Measurements from ENCODE around the gene C1QL2.

The C1QL2 gene

DNA sequence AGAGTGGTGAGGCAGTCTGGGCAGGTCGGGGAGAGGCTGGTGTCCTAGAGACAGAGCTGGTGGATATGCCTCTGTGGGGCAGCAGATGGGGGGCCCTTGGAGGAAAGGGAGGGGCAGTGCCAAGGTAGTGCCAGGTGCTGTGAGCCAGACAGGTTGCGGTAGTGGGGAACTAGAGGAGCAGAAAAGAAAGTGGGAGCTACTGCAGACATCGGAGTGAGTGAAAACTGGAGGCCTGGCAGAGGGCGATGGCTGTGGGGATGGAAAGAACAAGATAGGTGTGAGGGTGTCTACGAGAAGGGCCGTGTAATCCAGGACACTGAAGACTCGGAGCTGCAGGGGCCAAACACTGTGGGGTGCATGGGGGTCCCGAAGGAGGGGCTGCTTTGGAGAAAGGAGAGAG, 21.7 kb downstream of the C1QL2 start:
- Histone ChIP-seq H3K4me1 (no peaks in the 10 kb centered on the region), H3K36me3 (no peaks in the 10 kb centered on the region), H3K9me3 (peaks cover 0 to 9% (median 0%) of the 10 kb centered on the region in 3 donors), H3K27ac (no peak overlapping the region), H3K4me3 (no peak overlapping the region), H3K27me3 (peaks cover 0 to 23% of the 10 kb centered on the region in 2 donors)
- TF ChIP-seq, protein P1, sequence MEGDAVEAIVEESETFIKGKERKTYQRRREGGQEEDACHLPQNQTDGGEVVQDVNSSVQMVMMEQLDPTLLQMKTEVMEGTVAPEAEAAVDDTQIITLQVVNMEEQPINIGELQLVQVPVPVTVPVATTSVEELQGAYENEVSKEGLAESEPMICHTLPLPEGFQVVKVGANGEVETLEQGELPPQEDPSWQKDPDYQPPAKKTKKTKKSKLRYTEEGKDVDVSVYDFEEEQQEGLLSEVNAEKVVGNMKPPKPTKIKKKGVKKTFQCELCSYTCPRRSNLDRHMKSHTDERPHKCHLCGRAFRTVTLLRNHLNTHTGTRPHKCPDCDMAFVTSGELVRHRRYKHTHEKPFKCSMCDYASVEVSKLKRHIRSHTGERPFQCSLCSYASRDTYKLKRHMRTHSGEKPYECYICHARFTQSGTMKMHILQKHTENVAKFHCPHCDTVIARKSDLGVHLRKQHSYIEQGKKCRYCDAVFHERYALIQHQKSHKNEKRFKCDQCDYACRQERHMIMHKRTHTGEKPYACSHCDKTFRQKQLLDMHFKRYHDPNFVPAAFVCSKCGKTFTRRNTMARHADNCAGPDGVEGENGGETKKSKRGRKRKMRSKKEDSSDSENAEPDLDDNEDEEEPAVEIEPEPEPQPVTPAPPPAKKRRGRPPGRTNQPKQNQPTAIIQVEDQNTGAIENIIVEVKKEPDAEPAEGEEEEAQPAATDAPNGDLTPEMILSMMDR (IDR thresholded peaks at IDR 0.05), result no peak
- intact Hi-C loops (cut with DNase I; ENCODE audit: low total_unique reads), result no loop called here
- no peak for DNase-seq

DNA sequence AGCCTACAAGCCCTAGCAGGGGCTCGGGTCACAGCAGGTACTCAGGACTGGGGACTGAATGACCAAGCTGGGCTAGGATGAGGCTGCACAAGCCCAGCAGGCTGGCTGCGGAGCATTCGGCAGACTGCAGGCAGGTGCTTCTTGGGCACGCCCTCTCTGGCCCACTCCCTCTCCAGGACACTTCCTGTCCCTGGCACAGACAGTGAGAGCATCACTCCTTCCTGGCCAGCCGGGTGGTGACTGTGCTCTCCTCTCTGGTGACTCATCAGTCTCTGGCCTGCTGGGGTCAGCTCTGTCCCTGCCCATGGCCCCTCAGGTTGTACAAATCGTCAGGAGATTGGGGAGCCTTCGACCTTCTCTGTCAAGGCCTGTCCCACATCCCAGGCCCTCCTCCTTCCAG, 22.5 kb downstream of the C1QL2 start:
- no peak overlapping the region for H3K27ac ChIP-seq
- DNase-seq, result no peak
- peaks cover 0 to 9% (median 0%) of the 10 kb centered on the region in 3 donors for H3K9me3 ChIP-seq
- TF ChIP-seq, protein P1 (IDR thresholded peaks at IDR 0.05), result no peak
- H3K4me3 ChIP-seq, result no peak overlapping the region
- intact Hi-C loops (cut with DNase I; ENCODE audit: low total_unique reads), result no loop called here
- no peaks in the 10 kb centered on the region for H3K4me1 ChIP-seq
- H3K27me3 ChIP-seq, result peaks cover 0 to 23% of the 10 kb centered on the region in 2 donors
- no peaks in the 10 kb centered on the region for H3K36me3 ChIP-seq

DNA sequence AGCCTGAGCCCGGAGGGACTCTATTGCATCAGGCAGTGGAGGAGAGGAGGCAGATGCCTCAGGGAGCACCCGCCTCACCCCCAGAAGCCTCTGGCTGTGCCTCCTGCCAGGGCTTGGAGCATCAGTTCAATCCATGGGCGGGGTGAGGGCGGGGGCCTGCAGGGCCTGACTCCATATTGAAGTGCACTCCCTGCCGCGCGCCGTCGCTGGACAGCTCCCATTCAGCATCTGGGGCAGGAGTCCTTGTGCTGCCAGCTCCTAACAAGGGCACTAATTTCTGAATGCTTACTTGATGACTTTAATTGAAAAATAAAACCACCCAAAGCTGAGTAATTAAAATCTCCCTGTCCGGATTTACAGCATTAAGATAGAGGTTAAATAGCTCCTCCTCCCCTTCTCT, 23.8 kb downstream of the C1QL2 start:
- Histone ChIP-seq H3K27me3 (peaks cover 0 to 30% of the 10 kb centered on the region in 2 donors), H3K36me3 (no peaks in the 10 kb centered on the region), H3K9me3 (peaks cover 0 to 9% (median 0%) of the 10 kb centered on the region in 3 donors), H3K27ac (no peak overlapping the region), H3K4me1 (no peaks in the 10 kb centered on the region), H3K4me3 (no peak overlapping the region)
- TF ChIP-seq, protein P1 (IDR thresholded peaks at IDR 0.05), result no peak
- intact Hi-C loops (cut with DNase I; ENCODE audit: low total_unique reads), result no loop called here
- no peak for DNase-seq

DNA sequence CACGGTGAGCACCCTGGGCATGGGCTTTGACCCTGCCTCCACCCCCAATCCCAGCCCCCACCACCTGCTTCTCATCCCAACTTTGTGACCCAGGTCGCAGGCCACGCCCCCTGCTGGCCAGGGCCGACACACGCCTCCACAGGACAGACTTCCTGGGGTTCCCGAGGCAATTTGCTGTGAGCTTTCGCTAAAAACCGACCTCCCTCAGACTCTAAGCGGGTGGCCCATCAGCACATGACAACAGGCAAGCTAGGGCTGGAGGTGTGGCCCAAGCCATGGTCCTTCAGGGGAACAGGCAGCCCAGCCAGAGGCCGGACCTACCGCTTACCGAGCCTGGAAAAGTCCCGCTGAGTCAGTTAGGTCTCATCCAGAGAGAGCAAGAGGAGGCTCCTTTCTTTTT, 31.9 kb downstream of the C1QL2 start:
- H3K27ac ChIP-seq, result no peak overlapping the region
- no peaks in the 10 kb centered on the region for H3K36me3 ChIP-seq
- DNase-seq, result no peak
- intact Hi-C loops (cut with DNase I; ENCODE audit: low total_unique reads), result no loop called here
- no peaks in the 10 kb centered on the region for H3K9me3 ChIP-seq
- TF ChIP-seq, protein P1 (IDR thresholded peaks at IDR 0.05), result peak in 1 of 2 experiments; percentile 8
- no peak overlapping the region for H3K4me3 ChIP-seq
- no peaks in the 10 kb centered on the region for H3K4me1 ChIP-seq
- H3K27me3 ChIP-seq, result peaks cover 0 to 52% of the 10 kb centered on the region in 2 donors

DNA sequence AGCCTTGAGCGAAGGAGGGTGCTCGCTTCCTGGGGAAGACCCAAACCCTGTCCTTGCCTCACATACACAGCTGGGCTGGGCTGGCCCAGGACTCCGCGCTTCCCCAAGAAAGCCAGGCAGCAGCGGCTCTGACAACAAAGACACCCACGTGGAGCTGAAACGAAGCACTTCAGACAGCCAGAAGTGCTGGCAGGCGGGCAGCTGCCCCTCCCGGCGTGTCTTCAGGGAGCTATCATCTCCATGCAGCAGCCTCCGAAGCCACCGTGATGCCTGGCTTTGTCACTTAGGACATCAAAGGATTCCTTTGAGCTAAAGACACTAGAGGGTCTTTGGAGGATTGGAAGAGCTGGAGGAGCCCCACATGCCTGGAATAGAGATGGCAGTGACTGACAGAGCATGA, 35.2 kb downstream of the C1QL2 start:
- H3K9me3 ChIP-seq, result no peaks in the 10 kb centered on the region
- no peak for DNase-seq
- H3K36me3 ChIP-seq, result no peaks in the 10 kb centered on the region
- H3K4me3 ChIP-seq, result no peak overlapping the region
- no peak overlapping the region for H3K27ac ChIP-seq
- peaks cover 0 to 51% of the 10 kb centered on the region in 2 donors for H3K27me3 ChIP-seq
- no peaks in the 10 kb centered on the region for H3K4me1 ChIP-seq
- TF ChIP-seq, protein P1 (IDR thresholded peaks at IDR 0.05), result no peak
- intact Hi-C loops (cut with DNase I; ENCODE audit: low total_unique reads), result no loop called here

DNA sequence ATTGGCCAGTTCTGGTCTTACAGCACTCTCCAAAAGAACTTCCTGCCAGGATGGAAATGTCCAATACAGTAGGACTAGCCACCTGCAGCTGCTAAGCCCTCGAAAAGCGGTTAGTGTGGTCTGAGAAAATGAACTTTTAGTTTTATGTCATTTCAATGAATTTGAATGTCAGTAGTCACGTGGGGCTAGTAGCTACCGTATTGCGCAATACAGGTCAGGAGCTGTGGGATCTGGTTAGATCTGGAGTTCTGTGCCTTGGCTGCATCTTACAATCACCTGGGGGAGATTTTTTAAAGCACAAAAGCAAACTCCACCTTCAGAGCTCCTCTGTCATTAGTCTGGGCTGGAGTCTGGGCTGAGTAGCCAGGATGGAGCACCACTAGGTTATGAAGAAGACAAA, 35.9 kb downstream of the C1QL2 start:
- TF ChIP-seq, protein P1 (IDR thresholded peaks at IDR 0.05), result no peak
- DNase-seq, result no peak
- intact Hi-C loops (cut with DNase I; ENCODE audit: low total_unique reads), result no loop called here
- Histone ChIP-seq H3K27me3 (peaks cover 0 to 50% of the 10 kb centered on the region in 2 donors), H3K4me1 (no peaks in the 10 kb centered on the region), H3K9me3 (no peaks in the 10 kb centered on the region), H3K4me3 (no peak overlapping the region), H3K27ac (no peak overlapping the region), H3K36me3 (no peaks in the 10 kb centered on the region)

All from tibial artery (tissue), 4 donors.